Measurements from ENCODE around the gene MRPS23.

- TF ChIP-seq, protein P1, sequence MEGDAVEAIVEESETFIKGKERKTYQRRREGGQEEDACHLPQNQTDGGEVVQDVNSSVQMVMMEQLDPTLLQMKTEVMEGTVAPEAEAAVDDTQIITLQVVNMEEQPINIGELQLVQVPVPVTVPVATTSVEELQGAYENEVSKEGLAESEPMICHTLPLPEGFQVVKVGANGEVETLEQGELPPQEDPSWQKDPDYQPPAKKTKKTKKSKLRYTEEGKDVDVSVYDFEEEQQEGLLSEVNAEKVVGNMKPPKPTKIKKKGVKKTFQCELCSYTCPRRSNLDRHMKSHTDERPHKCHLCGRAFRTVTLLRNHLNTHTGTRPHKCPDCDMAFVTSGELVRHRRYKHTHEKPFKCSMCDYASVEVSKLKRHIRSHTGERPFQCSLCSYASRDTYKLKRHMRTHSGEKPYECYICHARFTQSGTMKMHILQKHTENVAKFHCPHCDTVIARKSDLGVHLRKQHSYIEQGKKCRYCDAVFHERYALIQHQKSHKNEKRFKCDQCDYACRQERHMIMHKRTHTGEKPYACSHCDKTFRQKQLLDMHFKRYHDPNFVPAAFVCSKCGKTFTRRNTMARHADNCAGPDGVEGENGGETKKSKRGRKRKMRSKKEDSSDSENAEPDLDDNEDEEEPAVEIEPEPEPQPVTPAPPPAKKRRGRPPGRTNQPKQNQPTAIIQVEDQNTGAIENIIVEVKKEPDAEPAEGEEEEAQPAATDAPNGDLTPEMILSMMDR (IDR thresholded peaks at IDR 0.05), result no peak
- TF ChIP-seq POLR2A (IDR thresholded peaks at IDR 0.05), result no peak
Observed at GRCh38 chr17:57874434-57875289, 24.8 kb upstream of the MRPS23 start.
